ENCODE results near the gene KCNIP4.

The KCNIP4 gene

GRCh38 chr4:21410372-21410771 lies 538.2 kb downstream of the KCNIP4 start:
- no peak overlapping the region for H3K4me3 ChIP-seq (ENCODE audit: low read depth, low read length)
- no peak for TF ChIP-seq CTCF (IDR thresholded peaks at IDR 0.05; ENCODE audit: insufficient read depth, low read length, missing control alignments)
- ChIA-PET POLR2A (no interaction called here), CTCF (no interaction called here)
- no peak for DNase-seq (ENCODE audit: low read depth, low spot score)

GRCh38 chr4:21387683-21388082 lies 560.9 kb downstream of the KCNIP4 start:
- no peak for DNase-seq (ENCODE audit: low read depth, low spot score)
- ChIA-PET POLR2A (no interaction called here), CTCF (no interaction called here)
- no peak for TF ChIP-seq CTCF (IDR thresholded peaks at IDR 0.05; ENCODE audit: insufficient read depth, low read length, missing control alignments)
- H3K4me3 ChIP-seq (ENCODE audit: low read depth, low read length), result no peak overlapping the region

- POLR2A ChIA-PET, result no interaction called here
- TF ChIP-seq CTCF (IDR thresholded peaks at IDR 0.05; ENCODE audit: insufficient read depth, low read length, missing control alignments), result no peak
- CTCF ChIA-PET, result no interaction called here
- no peak overlapping the region for H3K4me3 ChIP-seq (ENCODE audit: low read depth, low read length)
- no peak for DNase-seq (ENCODE audit: low read depth, low spot score)
These were observed 562.3 kb downstream of the KCNIP4 start for GRCh38 chr4:21386166-21386780.

- POLR2A ChIA-PET, result no interaction called here
- DNase-seq (ENCODE audit: low read depth, low spot score), result no peak
- CTCF ChIA-PET, result no interaction called here
- no peak overlapping the region for H3K4me3 ChIP-seq (ENCODE audit: low read depth, low read length)
- TF ChIP-seq CTCF (IDR thresholded peaks at IDR 0.05; ENCODE audit: insufficient read depth, low read length, missing control alignments), result no peak
These were observed 562.9 kb downstream of the KCNIP4 start for GRCh38 chr4:21385706-21386105.

DNA sequence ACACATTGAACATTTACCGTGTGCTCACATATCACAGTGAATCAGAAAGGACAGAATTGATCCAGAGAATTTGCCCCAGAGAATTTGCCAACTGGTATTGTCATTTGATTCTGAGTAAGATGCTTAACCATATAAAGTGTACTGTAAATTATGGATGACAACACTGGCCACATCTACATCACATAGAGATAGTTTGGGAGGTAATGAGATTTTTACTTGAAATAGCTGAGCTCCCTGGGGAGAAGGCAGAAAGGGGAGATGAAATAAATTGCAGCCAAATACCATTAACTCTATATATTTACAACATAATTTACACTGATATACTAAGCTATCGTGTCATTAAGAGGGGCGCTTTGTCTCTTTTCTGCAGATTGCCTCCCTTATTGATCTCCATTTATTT lies 564.0 kb downstream of the KCNIP4 start:
- DNase-seq (ENCODE audit: low read depth, low spot score), result no peak
- POLR2A ChIA-PET, result no interaction called here
- no peak for TF ChIP-seq CTCF (IDR thresholded peaks at IDR 0.05; ENCODE audit: insufficient read depth, low read length, missing control alignments)
- H3K4me3 ChIP-seq (ENCODE audit: low read depth, low read length), result no peak overlapping the region
- CTCF ChIA-PET, result no interaction called here

GRCh38 chr4:21380861-21381260 lies 567.7 kb downstream of the KCNIP4 start:
- H3K4me3 ChIP-seq (ENCODE audit: low read depth, low read length), result no peak overlapping the region
- no peak for DNase-seq (ENCODE audit: low read depth, low spot score)
- POLR2A ChIA-PET, result no interaction called here
- CTCF ChIA-PET, result no interaction called here
- no peak for TF ChIP-seq CTCF (IDR thresholded peaks at IDR 0.05; ENCODE audit: insufficient read depth, low read length, missing control alignments)
